Measurements from ENCODE around the gene S1PR3.

GRCh38 chr9:88965473-88965872 lies 25.8 kb upstream of the S1PR3 start:
- TF ChIP-seq CTCF (IDR thresholded peaks at IDR 0.05) (no peak), POLR2A (IDR thresholded peaks at IDR 0.05) (no peak)

All from thyroid gland (tissue), 4 donors.